ENCODE measurements around the gene CADM4. TPM values are rescaled to one million over a fixed set of nuclear protein-coding genes. Genes with fewer than 3 reads are reported as not detected.

Gene CADM4
- total RNA-seq, 3 donors from 2014 or later = 1.2 to 26.2 (median 3.4) TPM

DNA sequence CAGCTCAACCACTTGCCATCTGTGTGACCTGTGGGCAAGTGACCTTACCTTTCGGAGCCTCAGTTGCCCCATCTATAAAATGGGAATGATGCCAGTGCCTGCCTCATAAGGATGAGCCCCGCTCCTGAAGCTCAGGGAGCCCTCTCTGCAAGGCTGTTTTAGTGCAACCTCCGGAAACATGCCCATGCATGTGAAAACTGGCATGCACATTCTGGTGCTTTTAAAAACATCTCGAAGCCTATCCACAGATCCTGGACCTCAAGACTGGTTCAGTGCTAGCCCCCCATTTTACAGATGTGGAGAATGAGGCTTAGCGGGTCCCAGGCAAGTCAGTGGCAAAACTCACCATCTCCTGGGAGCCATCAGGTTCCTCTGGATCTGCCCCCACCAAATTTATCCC is 5.6 kb downstream of the CADM4 start:
- Histone ChIP-seq H3K4me1 (ENCODE audit: low read depth) (no peaks in the 10 kb centered on the region), H3K4me3 (no peak overlapping the region), H3K9me3 (no peaks in the 10 kb centered on the region), H3K36me3 (ENCODE audit: low read depth) (no peaks in the 10 kb centered on the region)
- ATAC-seq (no peak), DNase-seq (no peak)
- intact Hi-C loops (cut with DNase I, micrococcal nuclease) = loop anchor here in 1 of 2 donors (10.0 kb wide), 1 partner anchor 79 kb away; no protein-coding TSS in a partner anchor
- no peak for TF ChIP-seq CTCF (IDR thresholded peaks at IDR 0.05)

DNA sequence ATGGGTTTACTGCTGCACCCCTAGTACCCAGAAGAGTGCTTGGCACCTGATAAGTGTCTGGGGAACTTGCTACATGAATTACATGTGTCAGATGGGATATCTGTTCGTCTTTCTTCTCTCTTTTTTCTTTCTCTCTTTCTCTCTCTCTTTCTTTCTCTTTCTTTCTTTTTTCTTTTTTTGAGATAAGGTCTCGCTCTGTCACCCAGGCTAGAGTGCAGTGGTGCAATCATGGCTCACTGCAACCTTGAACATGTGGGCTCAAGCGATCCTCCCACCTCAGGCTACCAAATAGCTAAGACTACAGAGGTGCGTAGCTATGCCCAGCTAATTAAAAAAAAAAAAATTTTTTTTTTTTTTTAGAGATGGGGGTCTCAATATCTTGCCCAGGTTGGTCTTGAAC is 6.1 kb downstream of the CADM4 start:
- intact Hi-C loops (cut with DNase I, micrococcal nuclease) = loop anchor here in 1 of 2 donors (10.0 kb wide), 1 partner anchor 79 kb away; no protein-coding TSS in a partner anchor
- H3K9me3 ChIP-seq = no peaks in the 10 kb centered on the region
- TF ChIP-seq CTCF (IDR thresholded peaks at IDR 0.05) = no peak
- no peaks in the 10 kb centered on the region for H3K4me1 ChIP-seq (ENCODE audit: low read depth)
- DNase-seq (no peak), ATAC-seq (no peak)
- H3K4me3 ChIP-seq = no peak overlapping the region
- no peaks in the 10 kb centered on the region for H3K36me3 ChIP-seq (ENCODE audit: low read depth)

GRCh38 chr19:43631491-43631890 is 8.2 kb downstream of the CADM4 start:
- DNase-seq (no peak), ATAC-seq (no peak)
- TF ChIP-seq CTCF (IDR thresholded peaks at IDR 0.05) = no peak
- intact Hi-C loops (cut with DNase I, micrococcal nuclease) = loop anchor here in 1 of 2 donors (10.0 kb wide), 1 partner anchor 77 kb away; no protein-coding TSS in a partner anchor
- H3K4me1 ChIP-seq (ENCODE audit: low read depth) = no peaks in the 10 kb centered on the region
- no peaks in the 10 kb centered on the region for H3K36me3 ChIP-seq (ENCODE audit: low read depth)
- H3K4me3 ChIP-seq = no peak overlapping the region
- no peaks in the 10 kb centered on the region for H3K9me3 ChIP-seq

DNA sequence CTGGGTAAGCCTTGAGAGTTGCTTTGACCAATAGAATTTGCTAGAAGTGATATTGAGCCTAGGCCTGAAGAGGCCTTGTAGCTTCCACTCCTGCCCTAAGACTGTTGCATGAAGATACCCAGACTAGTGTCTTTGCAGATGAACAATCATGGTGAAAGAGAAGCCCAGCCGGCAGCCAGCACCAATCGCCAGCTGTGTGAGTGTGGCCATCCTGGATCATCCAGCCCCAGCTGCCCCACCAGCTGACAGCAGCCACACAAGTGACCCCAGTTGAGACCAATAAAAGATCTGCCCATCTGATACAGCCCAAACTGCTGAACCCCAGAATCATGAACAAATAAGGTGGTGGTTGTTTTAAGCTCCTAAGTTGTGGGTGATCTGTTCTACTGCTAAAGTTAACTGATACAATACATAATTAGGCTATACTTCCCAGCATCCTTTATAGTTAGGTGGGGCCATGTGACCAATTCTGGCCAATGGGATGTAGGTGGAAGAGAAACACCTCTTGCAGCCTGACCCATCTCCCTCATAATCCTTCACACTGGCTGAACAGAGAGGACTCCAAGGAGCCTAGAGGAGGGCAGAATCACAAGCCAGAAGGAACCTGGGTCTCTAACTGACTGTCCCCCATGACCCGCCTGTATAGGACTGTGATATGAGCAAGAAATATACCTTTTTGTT is 10.9 kb downstream of the CADM4 start:
- no peak for TF ChIP-seq CTCF (IDR thresholded peaks at IDR 0.05)
- no peak overlapping the region for H3K4me3 ChIP-seq
- intact Hi-C loops (cut with DNase I, micrococcal nuclease) = no loop called here
- no peaks in the 10 kb centered on the region for H3K9me3 ChIP-seq
- ATAC-seq (no peak), DNase-seq (no peak)
- no peaks in the 10 kb centered on the region for H3K4me1 ChIP-seq (ENCODE audit: low read depth)
- no peaks in the 10 kb centered on the region for H3K36me3 ChIP-seq (ENCODE audit: low read depth)

- ATAC-seq (no peak), DNase-seq (no peak)
- no peaks in the 10 kb centered on the region for H3K9me3 ChIP-seq
- H3K36me3 ChIP-seq (ENCODE audit: low read depth) = no peaks in the 10 kb centered on the region
- no peaks in the 10 kb centered on the region for H3K4me1 ChIP-seq (ENCODE audit: low read depth)
- TF ChIP-seq CTCF (IDR thresholded peaks at IDR 0.05) = no peak
- no peak overlapping the region for H3K4me3 ChIP-seq
- intact Hi-C loops (cut with DNase I, micrococcal nuclease) = no loop called here
Measured at GRCh38 chr19:43626838-43627237, 12.8 kb downstream of the CADM4 start.

All from mucosa of descending colon (tissue), 3 donors.